Measurements from ENCODE around the gene SLC25A23.

The SLC25A23 gene

GRCh38 chr19:6476155-6476895 lies 16.7 kb upstream of the SLC25A23 start:
- H3K36me3 Mint-ChIP-seq (ENCODE audit: low read depth): no peaks in the 10 kb centered on the region
- H3K4me1 Mint-ChIP-seq: no peaks in the 10 kb centered on the region
- TF ChIP-seq, protein P1, sequence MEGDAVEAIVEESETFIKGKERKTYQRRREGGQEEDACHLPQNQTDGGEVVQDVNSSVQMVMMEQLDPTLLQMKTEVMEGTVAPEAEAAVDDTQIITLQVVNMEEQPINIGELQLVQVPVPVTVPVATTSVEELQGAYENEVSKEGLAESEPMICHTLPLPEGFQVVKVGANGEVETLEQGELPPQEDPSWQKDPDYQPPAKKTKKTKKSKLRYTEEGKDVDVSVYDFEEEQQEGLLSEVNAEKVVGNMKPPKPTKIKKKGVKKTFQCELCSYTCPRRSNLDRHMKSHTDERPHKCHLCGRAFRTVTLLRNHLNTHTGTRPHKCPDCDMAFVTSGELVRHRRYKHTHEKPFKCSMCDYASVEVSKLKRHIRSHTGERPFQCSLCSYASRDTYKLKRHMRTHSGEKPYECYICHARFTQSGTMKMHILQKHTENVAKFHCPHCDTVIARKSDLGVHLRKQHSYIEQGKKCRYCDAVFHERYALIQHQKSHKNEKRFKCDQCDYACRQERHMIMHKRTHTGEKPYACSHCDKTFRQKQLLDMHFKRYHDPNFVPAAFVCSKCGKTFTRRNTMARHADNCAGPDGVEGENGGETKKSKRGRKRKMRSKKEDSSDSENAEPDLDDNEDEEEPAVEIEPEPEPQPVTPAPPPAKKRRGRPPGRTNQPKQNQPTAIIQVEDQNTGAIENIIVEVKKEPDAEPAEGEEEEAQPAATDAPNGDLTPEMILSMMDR (IDR thresholded peaks at IDR 0.05; ENCODE audit: unreplicated experiment in 3 of 3): no peak
- H3K9me3 Mint-ChIP-seq: no peaks in the 10 kb centered on the region
- H3K27me3 Mint-ChIP-seq (ENCODE audit: low read depth): peaks cover 37% of the 10 kb centered on the region
- H3K27ac Mint-ChIP-seq: peak overlapping the region in 2 of 3 experiments; percentile 60 to 81
- peak overlapping the region; percentile 76 to 82 (median 81) for H3K4me3 Mint-ChIP-seq

- Mint-ChIP-seq H3K4me1 (no peaks in the 10 kb centered on the region), H3K9me3 (no peaks in the 10 kb centered on the region), H3K4me3 (peak overlapping the region; percentile 76 to 82 (median 81)), H3K27ac (no peak overlapping the region), H3K27me3 (ENCODE audit: low read depth) (peaks cover 31% of the 10 kb centered on the region), H3K36me3 (ENCODE audit: low read depth) (no peaks in the 10 kb centered on the region)
- TF ChIP-seq, protein P1 (IDR thresholded peaks at IDR 0.05; ENCODE audit: unreplicated experiment in 3 of 3): no peak
Measured at GRCh38 chr19:6475321-6476108, 15.9 kb upstream of the SLC25A23 start.

- no peaks in the 10 kb centered on the region for H3K4me1 Mint-ChIP-seq
- no peaks in the 10 kb centered on the region for H3K36me3 Mint-ChIP-seq (ENCODE audit: low read depth)
- no peak overlapping the region for H3K27ac Mint-ChIP-seq
- H3K4me3 Mint-ChIP-seq: peak overlapping the region in 2 of 3 experiments; percentile 12 to 23
- TF ChIP-seq, protein P1 (IDR thresholded peaks at IDR 0.05; ENCODE audit: unreplicated experiment in 3 of 3): no peak
- peaks cover 38% of the 10 kb centered on the region for H3K27me3 Mint-ChIP-seq (ENCODE audit: low read depth)
- no peaks in the 10 kb centered on the region for H3K9me3 Mint-ChIP-seq
Measured at GRCh38 chr19:6473647-6474046, 14.1 kb upstream of the SLC25A23 start.

GRCh38 chr19:6472713-6473112 lies 13.1 kb upstream of the SLC25A23 start:
- no peaks in the 10 kb centered on the region for H3K9me3 Mint-ChIP-seq
- H3K27ac Mint-ChIP-seq: no peak overlapping the region
- H3K27me3 Mint-ChIP-seq (ENCODE audit: low read depth): peaks cover 47% of the 10 kb centered on the region
- no peak overlapping the region for H3K4me3 Mint-ChIP-seq
- no peaks in the 10 kb centered on the region for H3K4me1 Mint-ChIP-seq
- TF ChIP-seq, protein P1 (IDR thresholded peaks at IDR 0.05; ENCODE audit: unreplicated experiment in 3 of 3): no peak
- H3K36me3 Mint-ChIP-seq (ENCODE audit: low read depth): no peaks in the 10 kb centered on the region

DNA sequence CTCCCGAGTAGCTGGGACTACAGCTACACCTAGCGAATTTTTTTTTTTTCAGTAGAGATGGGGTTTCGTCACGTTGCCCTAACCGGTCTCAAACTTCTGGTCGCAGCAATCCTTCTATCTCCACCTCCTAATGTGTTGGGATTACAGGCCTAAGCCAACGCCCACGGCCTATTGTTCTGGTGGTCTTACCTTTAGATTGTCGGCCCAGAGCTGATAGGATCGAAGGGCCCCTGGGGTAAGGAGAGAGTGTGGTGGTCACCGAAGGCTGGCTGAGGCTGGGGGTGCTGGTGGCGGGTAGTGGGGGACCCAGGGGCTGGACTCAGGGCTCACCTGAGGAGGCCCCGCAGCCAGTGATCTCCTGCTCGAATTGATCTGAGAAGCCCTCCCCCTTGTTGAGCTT lies 11.5 kb upstream of the SLC25A23 start:
- H3K27ac Mint-ChIP-seq: no peak overlapping the region
- H3K4me3 Mint-ChIP-seq: no peak overlapping the region
- H3K4me1 Mint-ChIP-seq: no peaks in the 10 kb centered on the region
- TF ChIP-seq, protein P1 (IDR thresholded peaks at IDR 0.05; ENCODE audit: unreplicated experiment in 3 of 3): no peak
- H3K9me3 Mint-ChIP-seq: no peaks in the 10 kb centered on the region
- no peaks in the 10 kb centered on the region for H3K36me3 Mint-ChIP-seq (ENCODE audit: low read depth)
- peaks cover 56% of the 10 kb centered on the region for H3K27me3 Mint-ChIP-seq (ENCODE audit: low read depth)
